GM21447 (cell line): Measurements from ENCODE around the gene PDSS2.

Experiments
- ATAC-seq: cut with Tn5 transposase; IDR thresholded peaks from one replicate; pipeline ENCODE4 v1.9.1; 2021; ENCODE audit not compliant: unreplicated experiment

The PDSS2 gene

GRCh38 chr6:107103082-107103481, 356.3 kb downstream of the PDSS2 start:
- no peak for ATAC-seq
